GM19397 (cell line): ENCODE measurements around the gene HDAC4.

Experiments used
- ATAC-seq: cut with Tn5 transposase; IDR thresholded peaks from one replicate; pipeline ENCODE4 v1.9.1; 2021; ENCODE audit warnings: mild to moderate bottlenecking, moderate library complexity; ENCODE audit not compliant: unreplicated experiment

The HDAC4 gene

DNA sequence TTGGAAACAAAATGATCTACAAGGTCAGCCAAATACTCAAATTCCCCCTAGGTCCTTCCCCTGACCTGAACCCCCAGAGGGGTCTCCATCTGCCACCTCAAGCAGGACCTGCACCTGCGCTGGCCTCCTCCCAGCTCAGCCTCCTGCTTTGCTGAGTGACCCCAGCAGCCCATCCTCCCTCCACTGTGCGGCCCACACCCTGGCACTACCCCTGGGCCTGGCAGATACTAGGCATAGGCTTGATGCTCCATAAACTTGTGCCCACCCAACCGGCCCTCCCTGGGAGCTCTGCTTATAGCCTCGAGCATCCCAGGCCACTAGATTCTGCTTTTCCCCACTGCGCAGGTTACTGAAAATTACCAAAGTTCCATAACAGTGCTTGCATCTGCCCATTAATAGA lies 156.2 kb downstream of the HDAC4 start:
- ATAC-seq = no peak

DNA sequence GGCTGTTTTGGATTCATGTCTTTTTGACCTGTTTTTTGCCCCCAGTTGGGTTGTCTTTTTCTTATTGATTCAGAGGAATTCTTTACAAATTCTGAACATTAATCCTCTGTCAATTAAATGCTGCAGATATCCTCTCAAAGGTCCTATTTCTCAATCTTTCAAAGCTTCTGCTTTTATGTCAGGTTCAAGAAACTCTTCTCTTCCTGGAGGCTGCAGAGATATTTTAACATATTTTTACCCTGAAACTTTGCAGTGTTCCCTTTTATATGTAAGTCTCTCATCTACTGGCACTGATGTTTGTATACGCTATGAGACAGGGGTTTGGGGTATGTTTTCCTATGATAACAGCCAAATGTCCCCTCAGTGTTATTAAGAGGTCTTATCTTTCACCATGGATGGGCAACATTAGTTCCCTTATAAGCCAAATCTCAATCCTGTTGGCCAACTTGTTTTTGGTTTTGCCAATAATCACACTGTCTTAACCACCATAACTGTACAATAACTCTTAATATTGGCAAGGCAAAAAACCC lies 159.3 kb downstream of the HDAC4 start:
- no peak for ATAC-seq

DNA sequence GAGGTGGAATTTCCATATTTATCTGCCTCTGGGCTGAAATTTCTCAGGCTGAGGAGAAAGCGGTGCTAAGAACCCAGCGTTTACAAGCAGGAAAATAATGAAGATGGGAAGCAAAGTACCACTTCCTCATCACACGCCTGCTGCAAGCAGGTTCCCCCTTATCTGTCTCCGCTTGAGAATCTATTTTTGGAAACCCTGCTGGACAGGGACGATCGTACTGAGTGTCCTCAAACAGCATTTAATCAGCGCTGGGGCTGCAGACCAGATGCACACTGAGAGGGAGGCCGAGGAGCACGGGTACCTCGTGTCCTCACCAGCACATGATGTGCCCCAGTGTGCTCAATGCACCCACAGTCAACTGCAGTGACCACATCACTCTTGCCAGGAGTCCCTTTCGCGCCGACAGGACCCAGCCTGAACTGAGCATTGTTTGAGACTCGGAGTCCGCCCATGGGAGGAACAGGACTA lies 160.4 kb downstream of the HDAC4 start:
- ATAC-seq = no peak

DNA sequence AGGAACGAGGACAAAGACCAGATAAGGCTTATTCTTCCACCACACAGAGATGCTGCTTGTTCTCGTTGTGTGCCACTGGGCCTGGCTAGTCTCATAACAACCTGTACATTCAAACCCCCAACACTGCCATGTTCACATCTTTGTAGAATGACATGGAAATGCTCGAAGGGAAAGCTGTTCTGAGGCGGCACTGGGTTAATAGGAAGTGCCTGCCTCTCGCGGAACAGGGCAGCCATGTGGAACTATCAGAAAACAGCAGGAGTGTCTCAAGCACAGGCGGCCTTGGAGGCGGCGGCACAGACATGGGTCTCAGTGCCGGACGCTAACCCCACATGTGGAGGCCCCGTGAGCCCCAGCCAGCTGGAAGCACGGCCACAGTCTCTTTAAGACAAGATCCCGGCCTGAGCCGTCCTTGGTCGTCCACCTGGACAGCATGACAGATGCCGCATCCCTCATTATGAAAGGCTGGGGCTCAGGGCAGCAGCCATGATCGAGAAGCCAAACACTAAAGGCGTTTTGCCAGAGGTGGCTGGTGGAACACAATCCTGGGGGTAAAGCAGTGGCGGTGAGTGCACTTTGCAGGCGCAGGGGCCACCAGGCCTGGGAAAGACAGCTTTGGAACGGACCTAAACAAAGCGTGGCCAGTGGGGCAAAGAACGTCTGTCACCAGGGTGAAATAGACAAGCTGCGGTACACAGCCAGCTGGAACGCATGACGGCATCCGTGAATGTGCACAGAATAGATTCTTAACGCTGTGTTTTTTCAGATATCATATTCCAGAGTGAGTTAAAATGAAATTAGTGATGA lies 161.0 kb downstream of the HDAC4 start:
- no peak for ATAC-seq

DNA sequence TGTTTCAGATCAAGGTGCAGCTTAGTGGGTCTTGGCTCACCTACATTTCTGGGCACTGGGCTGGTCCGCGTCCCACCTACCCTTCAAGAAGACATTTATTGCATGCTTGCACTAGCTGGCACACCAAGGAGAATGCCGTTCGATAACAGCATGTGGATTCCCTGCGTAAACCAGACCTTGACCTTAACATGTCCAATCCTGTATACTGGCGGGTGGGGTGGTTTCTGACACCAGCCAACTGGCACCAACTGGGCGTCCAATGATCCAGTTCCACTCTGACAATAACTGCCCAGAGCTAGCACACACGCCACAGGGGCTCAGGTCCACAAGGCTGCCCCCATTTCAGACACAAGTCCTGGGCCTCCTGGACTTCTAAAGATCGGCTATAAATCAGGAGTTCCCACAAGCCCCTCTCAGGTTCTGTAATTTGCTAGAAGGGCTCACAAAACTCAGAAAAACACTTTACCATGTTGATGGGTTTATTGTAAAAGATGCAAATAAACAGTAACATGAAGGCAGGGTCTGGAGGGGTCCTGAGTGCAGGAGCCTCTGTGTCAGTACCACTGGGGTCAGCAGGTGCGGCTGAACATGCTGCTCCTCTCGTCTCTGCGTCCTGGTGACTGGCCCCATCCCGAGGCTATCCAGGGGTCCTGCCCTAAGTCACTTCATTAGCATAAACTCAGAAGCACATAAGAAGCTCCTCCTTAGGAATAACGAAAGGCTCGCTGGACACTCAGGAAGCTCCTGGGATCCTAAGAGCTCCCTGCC lies 161.8 kb downstream of the HDAC4 start:
- ATAC-seq = no peak

DNA sequence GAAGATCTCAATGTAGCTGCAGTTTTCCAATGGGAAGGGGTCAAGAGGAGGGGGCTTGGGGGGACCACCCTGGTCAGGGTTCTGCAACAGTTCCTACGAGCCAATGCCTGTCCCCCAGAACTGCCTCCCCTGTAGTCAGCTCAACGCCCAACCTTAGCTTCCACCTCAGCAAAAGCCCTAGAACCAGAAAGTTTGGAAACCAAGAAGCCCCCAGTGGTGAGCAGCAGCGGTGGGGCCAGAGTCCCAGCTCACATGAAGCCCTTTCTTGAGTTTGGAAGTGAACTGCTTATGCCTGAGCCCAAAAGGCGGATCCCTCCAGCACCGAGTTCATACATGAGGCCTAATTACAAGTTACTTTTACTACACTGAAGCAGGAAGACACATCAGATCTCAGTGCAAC lies 162.4 kb downstream of the HDAC4 start:
- no peak for ATAC-seq

DNA sequence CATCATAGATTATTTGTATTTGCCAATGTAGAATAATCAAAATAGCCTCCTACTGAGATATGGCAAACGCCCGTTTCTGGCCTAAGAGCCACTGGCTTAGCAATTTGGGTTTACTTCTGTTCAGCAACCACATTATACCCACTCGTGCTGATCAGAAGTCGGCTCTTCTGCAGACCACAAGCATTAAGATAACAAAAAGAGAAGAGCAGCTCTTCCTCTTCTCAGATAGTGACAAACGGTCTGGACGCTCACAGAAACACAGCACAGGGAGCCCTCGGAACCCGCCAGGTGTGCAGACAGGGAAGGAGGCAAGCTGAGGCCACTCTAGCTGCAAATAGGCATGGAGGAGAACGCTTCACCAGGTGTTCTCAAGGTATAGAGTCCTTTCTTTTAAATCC lies 164.0 kb downstream of the HDAC4 start:
- ATAC-seq = no peak

DNA sequence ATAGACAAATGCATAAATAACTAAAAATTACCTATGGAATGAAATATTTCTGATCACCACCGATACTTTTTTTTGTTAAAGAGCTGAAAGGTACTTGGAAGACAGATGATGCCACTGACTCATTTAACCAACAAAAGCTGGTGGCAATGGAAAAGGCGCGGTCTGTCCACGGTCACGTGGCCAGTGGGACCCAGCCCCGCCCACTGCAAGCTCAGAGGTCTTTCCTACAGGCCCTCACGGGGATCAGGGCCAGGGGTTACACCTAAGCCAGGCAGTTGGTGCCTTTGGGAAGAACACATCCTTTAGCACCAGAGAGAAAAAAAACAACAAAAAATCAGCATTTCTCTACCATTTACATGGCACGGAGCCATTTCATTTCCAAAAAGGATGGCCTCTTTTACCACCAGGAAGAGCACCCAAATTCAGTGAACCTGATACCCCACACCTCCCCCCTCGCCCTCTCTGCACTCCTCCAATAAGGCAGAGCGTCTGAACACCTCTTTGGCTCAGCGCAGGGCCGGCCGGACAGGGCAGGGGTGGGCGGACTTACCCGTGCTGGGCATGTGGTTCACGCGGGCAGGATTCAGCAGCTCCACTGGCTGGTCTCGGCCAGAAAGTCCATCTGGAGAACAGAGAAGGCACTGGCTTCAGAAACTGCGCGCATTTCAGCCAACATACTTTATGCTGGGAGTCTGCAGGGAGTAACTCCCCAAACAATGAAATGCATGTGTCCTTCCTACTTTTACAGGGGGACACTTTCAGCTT lies 164.6 kb downstream of the HDAC4 start:
- ATAC-seq = no peak

DNA sequence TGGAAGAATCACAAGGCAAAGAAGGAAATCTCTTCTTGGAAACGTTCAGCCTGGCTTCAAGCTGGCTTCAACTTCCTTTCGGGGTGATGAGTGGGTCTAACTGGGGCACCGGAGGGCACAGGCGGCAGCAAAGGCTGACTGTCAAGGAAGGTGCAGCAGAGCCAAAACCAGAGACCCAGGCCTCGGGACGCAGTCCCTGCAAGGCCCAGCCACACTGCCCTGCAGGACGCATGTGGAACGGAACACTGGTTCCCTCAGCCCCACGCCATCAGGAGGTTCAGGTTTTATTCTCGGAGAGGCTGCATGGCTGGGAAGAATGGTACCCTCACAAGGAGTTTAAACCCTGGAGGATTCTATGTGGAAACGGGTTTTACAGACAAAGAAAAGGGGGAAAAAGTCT lies 165.5 kb downstream of the HDAC4 start:
- no peak for ATAC-seq

DNA sequence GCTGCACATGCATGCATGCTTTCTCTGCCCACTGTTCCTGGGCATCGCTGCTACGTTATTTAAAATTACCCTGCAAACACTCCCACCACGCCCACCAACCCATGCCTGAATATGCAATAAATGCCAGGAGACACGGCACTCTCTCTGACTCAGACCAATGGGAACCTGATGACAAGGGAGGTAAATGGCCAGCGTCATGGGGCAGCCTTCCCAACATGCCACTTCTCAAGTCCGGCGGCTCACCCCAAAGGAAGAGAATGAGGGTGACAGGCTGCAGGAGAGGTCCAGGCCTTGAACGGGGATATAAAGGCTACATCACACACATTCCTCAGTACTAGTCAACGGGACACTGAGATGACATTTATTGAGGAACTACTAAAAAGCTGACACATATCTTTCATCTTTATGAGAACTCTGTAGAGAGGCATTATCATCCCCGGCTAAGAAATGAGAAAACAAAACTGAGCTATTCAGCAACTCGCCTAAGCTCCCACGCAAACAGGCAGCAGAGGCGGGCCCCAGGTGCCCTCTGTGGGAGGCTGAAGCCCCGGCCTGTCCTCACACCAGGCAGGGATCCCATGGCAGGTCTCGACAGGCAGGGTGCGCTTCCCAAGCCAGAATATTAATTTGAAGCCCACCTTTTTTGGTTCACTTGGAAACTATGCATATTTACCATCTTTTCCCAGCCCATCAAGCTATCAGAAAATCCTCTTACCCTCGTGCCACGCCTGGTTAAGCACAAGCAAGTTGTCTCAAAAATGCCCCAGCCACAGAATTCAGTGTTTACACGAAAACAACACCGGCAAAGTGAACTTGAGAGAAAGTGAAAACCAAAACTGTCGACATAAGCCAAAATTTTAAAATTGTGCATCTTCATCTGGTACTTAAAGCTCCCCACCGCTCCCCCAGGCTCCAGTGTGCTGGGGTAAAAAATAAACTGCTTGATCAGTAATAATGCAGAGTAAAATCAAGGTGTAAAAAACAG lies 166.3 kb downstream of the HDAC4 start:
- ATAC-seq = no peak

DNA sequence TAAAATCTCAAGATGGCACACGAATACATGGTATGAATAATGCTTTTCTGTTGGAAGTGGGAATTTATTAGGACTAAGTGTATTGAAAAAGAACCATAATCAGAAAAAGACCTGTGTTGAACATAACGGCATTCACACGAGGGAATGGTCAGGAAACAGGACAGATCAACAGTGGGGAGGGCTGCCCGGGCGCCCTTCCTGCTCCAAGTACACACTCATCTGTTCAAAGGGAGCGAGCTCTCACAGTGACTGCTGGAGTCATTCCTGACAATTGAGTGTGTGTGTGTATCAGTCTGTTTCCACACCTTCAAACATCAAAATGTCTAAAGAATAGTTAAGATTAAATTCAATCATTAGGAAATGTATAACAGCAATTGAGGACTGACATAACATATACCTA lies 167.2 kb downstream of the HDAC4 start:
- no peak for ATAC-seq

DNA sequence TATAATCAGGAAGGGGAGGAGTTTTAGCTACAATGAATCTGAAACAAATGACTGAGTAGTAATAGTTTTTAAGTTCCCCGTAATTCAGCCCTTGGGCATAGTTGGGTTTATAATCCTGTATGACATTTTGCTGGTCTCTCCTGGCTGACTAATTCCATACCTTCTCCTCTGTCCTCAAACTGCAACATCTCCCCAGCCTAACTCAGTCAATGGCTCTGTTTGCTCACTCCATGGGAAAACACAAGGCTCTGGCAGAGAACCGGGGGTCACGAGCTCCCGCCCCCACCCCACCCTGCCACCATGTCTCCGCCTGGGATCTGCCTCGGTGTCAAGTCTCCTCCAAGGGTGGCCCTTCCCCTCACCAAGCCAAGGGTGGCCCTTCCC lies 168.6 kb downstream of the HDAC4 start:
- ATAC-seq = no peak

DNA sequence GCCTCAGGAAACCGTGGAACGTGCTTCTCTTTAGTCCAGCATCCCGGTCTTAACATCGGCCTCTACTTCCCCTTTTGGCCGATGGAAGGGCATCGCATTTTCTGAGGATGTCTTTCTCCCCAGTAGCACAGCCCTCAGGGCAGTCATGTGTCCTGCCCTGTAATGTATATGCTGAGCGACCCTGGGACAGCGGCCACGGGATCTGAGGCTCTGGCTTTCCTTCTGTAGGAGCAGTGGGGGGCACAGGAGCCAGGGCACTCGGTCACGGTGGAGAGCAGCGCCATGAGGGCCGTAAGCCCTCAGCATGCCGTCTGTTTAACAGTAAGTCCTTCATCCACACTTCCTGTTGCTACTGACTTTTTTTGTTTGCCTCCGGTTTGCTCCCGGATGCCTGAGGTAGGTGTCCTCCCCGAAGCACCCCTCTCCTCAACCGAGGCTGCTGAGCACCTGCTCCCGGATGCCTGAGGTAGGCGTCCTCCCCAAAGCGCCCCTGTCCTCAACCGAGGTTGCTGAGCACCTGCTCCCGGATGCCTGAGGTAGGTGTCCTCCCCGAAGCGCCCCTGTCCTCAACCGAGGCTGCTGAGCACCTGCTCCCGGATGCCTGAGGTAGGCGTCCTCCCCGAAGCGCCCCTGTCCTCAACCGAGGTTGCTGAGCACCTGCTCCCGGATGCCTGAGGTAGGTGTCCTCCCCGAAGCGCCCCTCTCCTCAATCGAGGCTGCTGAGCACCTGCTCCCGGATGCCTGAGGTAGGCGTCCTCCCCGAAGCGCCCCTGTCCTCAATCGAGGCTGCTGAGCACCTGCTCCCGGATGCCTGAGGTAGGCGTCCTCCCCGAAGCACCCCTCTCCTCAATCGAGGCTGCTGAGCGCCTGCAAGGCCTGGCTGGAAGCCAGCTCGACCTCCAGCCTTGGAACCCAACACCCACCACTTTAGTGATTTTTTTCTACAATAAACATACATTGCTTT lies 169.3 kb downstream of the HDAC4 start:
- ATAC-seq = no peak

DNA sequence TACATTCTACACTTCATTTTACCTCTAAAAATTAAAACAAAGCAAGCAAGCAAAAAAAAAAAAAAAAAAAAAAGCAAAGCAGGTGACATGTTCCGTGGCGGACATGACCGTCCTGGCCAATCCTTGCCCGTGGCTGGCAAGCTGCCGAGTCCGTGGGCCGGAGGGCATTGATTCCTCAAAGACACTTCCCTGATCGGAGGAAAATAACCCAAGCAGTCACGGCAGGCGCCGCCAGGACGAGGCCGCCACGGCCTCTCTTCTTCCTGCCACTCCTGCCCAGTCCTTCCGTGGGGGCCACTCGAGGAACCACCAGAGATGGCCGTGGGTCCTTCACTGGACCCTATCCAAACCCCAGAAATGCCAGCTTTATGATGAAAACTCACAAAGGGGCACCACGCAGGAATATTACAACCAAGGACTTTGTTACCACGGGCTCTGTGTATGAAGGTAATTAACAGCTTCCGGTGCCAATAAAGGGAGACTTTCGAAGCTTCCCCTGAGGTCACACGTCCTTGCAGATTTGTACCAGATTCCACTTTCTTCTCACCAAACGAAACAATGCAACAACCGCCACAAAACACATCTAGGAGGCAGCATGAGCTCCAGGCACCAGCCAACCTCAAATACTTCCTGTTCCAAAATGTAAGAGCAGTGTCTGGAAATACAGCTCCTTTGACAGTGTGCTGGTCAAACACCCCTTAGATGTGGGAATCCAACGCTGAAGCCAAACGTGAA lies 170.3 kb downstream of the HDAC4 start:
- no peak for ATAC-seq

DNA sequence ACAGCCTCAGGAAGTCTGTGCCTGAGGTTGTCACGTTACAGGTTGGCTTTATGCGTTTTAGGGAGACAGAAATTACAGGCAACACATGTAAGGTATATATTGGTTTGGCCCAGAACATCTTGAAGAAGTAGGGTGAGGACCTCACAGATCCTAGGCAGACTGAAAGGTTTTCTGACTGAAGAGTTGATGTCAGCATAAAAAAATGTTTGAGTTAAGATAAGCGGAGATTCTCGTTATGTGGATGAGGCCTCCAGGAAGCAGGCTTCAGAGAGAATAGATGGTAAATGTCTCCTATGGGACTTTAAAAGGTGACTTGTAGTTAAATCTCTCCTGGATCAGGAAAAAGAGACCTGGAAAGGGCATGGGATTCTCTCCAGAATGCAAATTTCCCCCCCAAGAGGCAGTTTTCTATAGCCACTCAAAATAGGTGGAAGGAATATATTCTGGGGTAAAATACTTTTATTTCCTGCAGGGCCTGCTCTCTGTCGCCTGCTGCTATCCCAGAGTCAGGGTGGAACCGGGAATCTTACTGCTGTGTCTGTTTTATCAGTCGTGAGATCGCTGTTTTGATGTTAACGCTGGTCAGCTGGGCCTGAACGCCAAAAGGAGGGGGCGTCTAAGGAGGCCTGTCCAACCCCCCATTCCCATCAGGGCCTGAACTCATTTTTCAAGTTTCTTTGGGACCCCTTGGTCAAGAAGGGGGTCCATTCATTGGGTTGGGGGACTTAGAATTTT lies 171.1 kb downstream of the HDAC4 start:
- ATAC-seq = no peak

DNA sequence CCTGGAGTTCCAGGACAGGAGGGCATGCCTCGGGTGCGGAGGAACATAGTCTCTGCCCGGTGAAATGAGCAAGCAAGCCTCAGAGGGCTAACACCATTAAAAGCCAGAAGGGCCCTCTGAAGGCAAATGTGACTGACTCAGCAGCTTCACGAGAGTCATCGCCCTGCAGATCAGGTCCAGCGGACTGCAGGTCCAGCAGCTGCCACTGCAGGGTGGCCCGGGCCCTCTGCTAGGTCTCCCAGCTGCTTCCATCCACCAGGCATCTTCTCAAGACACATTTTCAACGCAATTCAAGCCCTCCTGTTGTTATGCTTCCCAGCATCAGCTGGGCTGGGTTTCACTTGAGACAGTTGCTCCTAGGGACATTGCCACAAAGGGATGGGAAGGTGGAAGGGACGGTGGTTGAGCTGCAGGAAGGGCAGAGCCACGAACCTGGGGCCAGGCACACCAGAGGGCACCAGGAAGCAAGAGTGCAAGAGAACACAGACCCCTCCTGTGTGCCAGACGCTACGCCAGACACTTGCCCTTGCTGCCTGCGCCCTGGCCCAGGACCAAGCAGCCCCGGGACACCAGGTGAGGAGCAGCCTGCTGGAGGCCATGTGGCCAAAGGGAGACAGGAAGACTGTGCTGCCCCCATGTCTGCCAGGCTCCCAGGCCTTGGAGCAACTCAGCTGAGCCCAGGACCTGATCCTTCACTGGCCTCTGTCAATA lies 173.0 kb downstream of the HDAC4 start:
- ATAC-seq = no peak
